ENCODE measurements around the gene ADGRV1. TPM values are rescaled to one million over a fixed set of nuclear protein-coding genes. Genes with fewer than 3 reads are reported as not detected.

Gene ADGRV1
- total RNA-seq, 4 donors from 2014 or later, result 1.9 to 11.3 TPM; not detected in 2

DNA sequence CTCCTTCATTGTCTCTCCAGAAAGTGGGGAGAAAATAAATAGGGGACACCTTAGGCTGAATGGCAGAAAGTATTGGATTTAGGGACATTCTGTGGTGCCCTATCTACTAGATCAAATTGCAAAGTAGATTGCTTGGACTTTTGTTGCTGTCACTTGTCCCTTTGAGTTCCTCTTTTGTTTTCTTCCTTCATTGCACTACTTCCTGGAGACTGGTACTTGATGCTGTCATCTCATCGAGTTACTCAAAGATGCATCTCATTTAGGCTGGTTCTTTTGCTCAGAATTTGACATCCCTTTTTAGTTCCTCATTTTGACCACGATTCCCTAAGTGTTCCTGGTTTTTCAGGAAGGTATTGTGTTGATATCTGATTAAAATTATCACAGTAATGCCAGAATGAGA lies 137.6 kb downstream of the ADGRV1 start:
- Histone ChIP-seq H3K27me3 (no peaks in the 10 kb centered on the region), H3K4me1 (no peaks in the 10 kb centered on the region), H3K4me3 (no peak overlapping the region), H3K27ac (no peak overlapping the region), H3K9me3 (no peaks in the 10 kb centered on the region), H3K36me3 (no peaks in the 10 kb centered on the region)
- intact Hi-C loops (cut with DNase I; ENCODE audit: low total_unique reads), result no loop called here
- TF ChIP-seq, protein P1, sequence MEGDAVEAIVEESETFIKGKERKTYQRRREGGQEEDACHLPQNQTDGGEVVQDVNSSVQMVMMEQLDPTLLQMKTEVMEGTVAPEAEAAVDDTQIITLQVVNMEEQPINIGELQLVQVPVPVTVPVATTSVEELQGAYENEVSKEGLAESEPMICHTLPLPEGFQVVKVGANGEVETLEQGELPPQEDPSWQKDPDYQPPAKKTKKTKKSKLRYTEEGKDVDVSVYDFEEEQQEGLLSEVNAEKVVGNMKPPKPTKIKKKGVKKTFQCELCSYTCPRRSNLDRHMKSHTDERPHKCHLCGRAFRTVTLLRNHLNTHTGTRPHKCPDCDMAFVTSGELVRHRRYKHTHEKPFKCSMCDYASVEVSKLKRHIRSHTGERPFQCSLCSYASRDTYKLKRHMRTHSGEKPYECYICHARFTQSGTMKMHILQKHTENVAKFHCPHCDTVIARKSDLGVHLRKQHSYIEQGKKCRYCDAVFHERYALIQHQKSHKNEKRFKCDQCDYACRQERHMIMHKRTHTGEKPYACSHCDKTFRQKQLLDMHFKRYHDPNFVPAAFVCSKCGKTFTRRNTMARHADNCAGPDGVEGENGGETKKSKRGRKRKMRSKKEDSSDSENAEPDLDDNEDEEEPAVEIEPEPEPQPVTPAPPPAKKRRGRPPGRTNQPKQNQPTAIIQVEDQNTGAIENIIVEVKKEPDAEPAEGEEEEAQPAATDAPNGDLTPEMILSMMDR (IDR thresholded peaks at IDR 0.05), result no peak
- no peak for TF ChIP-seq POLR2A (IDR thresholded peaks at IDR 0.05)
- no peak for DNase-seq

DNA sequence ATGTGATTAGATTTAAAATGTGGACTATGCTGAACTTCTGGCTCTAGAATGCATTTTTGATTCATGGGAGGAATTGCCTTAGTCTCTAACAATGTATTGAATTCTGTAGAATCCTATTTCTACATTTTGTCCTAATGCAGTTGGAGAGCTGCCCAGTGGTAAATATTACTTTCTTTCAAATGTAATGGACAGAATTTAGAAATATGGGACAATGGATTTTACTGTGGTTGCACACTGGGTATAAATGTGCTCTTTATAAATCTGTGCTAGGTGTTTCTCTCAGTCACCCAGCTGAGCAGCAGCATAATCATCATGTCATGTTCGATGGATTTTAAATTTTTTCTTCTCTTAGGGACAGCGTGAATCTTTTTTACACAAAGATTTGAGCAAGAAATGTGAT lies 141.7 kb downstream of the ADGRV1 start:
- DNase-seq, result no peak
- Histone ChIP-seq H3K9me3 (no peaks in the 10 kb centered on the region), H3K27me3 (no peaks in the 10 kb centered on the region), H3K36me3 (no peaks in the 10 kb centered on the region), H3K27ac (no peak overlapping the region), H3K4me1 (no peaks in the 10 kb centered on the region), H3K4me3 (no peak overlapping the region)
- TF ChIP-seq, protein P1 (IDR thresholded peaks at IDR 0.05), result no peak
- TF ChIP-seq POLR2A (IDR thresholded peaks at IDR 0.05), result no peak
- intact Hi-C loops (cut with DNase I; ENCODE audit: low total_unique reads), result no loop called here

DNA sequence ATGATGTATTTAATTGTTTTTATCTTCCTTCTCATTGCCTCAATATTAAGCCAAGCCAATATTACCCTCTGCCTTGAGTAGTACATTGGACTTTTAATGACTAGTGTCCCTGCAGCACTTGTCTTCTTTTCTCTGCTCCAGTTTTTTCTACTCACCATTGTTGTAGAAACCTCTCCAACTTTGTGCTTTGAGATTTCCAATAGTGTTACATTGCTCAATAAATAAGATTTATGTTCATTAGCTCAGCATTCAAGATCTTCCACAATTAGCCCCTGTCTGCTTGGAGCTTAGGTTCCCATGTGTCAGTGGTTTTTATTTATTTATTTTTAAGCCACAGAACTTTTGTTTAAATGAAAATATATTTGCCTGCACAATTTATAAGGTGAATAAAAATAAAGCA lies 145.3 kb downstream of the ADGRV1 start:
- no peak for DNase-seq
- intact Hi-C loops (cut with DNase I; ENCODE audit: low total_unique reads), result no loop called here
- H3K36me3 ChIP-seq, result no peaks in the 10 kb centered on the region
- H3K4me3 ChIP-seq, result no peak overlapping the region
- H3K9me3 ChIP-seq, result no peaks in the 10 kb centered on the region
- no peaks in the 10 kb centered on the region for H3K4me1 ChIP-seq
- H3K27ac ChIP-seq, result no peak overlapping the region
- H3K27me3 ChIP-seq, result no peaks in the 10 kb centered on the region
- TF ChIP-seq, protein P1 (IDR thresholded peaks at IDR 0.05), result no peak
- no peak for TF ChIP-seq POLR2A (IDR thresholded peaks at IDR 0.05)

DNA sequence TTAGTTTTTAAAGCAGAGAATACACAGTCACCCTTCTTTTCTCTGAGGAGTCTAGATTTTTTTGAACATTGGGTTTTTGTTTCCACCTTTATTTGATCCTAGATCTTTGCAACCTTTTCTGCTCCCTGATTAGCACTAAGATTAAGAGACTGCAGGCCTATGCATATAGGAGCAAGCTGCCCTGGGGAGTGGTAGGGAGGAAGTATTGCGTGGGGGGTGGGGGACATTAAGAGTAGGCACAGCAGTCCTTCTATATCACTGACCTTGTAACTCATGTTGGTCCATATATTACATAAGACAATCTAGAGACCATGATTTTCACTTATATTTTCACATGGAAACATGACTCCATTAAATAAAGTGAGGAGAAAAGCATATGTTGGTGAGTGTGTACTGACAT lies 149.1 kb downstream of the ADGRV1 start:
- DNase-seq, result no peak
- no peaks in the 10 kb centered on the region for H3K27me3 ChIP-seq
- TF ChIP-seq, protein P1 (IDR thresholded peaks at IDR 0.05), result no peak
- no peak for TF ChIP-seq POLR2A (IDR thresholded peaks at IDR 0.05)
- H3K4me1 ChIP-seq, result no peaks in the 10 kb centered on the region
- H3K27ac ChIP-seq, result no peak overlapping the region
- no peak overlapping the region for H3K4me3 ChIP-seq
- no peaks in the 10 kb centered on the region for H3K36me3 ChIP-seq
- H3K9me3 ChIP-seq, result no peaks in the 10 kb centered on the region
- intact Hi-C loops (cut with DNase I; ENCODE audit: low total_unique reads), result no loop called here

DNA sequence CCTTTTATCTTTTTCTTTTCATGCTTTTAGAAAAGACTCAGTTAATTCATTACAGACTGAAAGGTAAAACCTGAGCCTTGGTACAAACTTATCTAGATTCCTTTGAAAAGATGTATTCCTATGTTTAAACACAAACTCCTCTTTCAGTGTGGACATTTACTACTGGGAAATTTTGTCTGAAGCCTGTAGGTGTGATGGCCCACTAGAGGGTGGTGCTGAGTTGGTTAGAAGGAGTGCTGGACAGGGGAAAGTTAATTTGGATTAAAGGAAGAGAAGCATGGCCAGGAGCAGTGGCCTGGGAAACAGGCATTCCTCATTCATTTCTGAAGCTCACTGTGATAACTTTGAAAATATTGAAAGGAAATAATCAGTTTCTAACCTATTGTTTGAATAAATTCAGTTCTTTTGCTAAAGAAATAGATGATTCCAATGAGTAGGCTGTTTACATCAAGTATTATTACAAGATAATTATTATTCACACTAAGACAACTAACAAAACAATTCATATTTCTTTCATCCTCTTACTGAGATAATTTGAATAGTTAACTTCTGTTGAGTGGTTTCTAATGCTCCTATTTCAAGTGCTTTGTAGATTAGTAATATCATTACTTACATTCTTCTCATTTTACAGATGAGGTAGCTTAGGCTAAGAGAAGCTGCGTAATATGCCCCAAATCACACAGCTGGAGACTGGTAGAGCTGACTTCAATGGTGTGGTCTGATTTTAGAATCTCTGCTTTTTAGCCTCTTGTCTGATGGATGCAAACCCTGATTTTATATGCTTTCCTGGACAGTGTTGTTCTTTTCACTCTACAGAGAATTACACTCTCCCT lies 150.9 kb downstream of the ADGRV1 start:
- Histone ChIP-seq H3K27ac (no peak overlapping the region), H3K4me1 (no peaks in the 10 kb centered on the region), H3K4me3 (no peak overlapping the region), H3K36me3 (no peaks in the 10 kb centered on the region), H3K27me3 (no peaks in the 10 kb centered on the region), H3K9me3 (no peaks in the 10 kb centered on the region)
- TF ChIP-seq, protein P1 (IDR thresholded peaks at IDR 0.05), result peak; percentile 3 to 40 (median 26)
- TF ChIP-seq POLR2A (IDR thresholded peaks at IDR 0.05), result no peak
- intact Hi-C loops (cut with DNase I; ENCODE audit: low total_unique reads), result no loop called here
- no peak for DNase-seq
